ENCODE results near the gene ST7L.

Gene ST7L

DNA sequence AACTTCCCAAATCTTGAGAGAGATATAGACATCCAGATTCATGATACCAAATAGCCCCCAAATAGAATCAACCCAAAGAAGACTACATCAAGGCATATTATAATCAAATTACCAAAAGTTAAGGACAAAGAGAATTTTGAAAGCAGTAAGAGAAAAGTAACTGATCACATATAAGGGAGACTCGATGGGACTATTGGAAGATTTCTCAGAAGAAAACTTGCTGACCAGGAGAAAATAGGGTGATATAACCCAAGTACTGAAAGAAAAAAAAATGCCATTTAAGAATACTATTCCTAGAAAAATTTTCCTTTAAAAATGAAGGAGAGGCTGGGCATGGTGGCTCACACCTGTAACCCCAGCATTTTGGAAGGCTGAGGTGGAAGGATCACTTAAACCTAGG is 140.6 kb downstream of the ST7L start:
- Mint-ChIP-seq H3K27me3 (peaks cover 23% of the 10 kb centered on the region), H3K27ac (no peak overlapping the region), H3K9me3 (ENCODE audit: low read depth) (peaks cover 26% of the 10 kb centered on the region), H3K36me3 (peaks cover 9% of the 10 kb centered on the region), H3K4me1 (ENCODE audit: low read depth) (no peaks in the 10 kb centered on the region), H3K4me3 (no peak overlapping the region)

DNA sequence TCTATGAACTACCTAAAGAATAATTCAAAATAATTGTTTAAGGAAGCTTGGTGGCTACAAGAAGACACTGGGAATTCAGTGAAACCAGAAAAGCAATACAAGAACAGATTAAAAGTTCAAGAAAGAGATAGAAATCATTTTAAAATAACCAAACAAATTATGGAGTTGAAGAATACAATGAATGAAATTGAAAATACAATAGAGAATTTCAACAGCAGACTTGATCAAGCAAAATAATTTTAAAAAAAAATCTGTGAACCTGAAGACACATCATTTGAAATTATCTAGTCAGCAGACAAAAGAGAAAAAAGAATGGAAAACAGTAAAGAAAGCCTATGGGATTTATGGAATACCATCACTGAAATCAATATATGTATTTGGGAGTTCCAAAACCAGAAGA is 141.4 kb downstream of the ST7L start:
- peaks cover 24% of the 10 kb centered on the region for H3K27me3 Mint-ChIP-seq
- H3K9me3 Mint-ChIP-seq (ENCODE audit: low read depth): peaks cover 26% of the 10 kb centered on the region
- peaks cover 9% of the 10 kb centered on the region for H3K36me3 Mint-ChIP-seq
- no peak overlapping the region for H3K4me3 Mint-ChIP-seq
- H3K4me1 Mint-ChIP-seq (ENCODE audit: low read depth): no peaks in the 10 kb centered on the region
- H3K27ac Mint-ChIP-seq: no peak overlapping the region
